Activated naive CD8-positive, alpha-beta T cell (primary cell): Measurements from ENCODE around the gene BCL2.

ENCODE experiments used
- H3K27ac Mint-ChIP-seq: one replicate; pipeline ENCODE4 v1.8.0; 2021; ENCODE audit warnings: mixed read lengths
- H3K27me3 Mint-ChIP-seq: one replicate; pipeline ENCODE4 v1.8.0; 2021; ENCODE audit warnings: mixed read lengths
- H3K36me3 Mint-ChIP-seq: one replicate; pipeline ENCODE4 v1.8.0; 2021; ENCODE audit warnings: mixed read lengths
- H3K4me1 Mint-ChIP-seq: one replicate; pipeline ENCODE4 v1.8.0; 2021; ENCODE audit warnings: low read depth, mixed read lengths
- H3K4me3 Mint-ChIP-seq: one replicate; pipeline ENCODE4 v1.8.0; 2021; ENCODE audit warnings: mild to moderate bottlenecking, mixed read lengths
- H3K9me3 Mint-ChIP-seq: one replicate; pipeline ENCODE4 v1.8.0; 2021; ENCODE audit warnings: low read depth, mixed read lengths

Gene BCL2

GRCh38 chr18:63290166-63290820 is 29.3 kb downstream of the BCL2 start:
- Mint-ChIP-seq H3K4me1 (peaks cover 4% of the 10 kb centered on the region), H3K36me3 (peaks cover 18% of the 10 kb centered on the region), H3K9me3 (no peaks in the 10 kb centered on the region), H3K4me3 (peak overlapping the region; percentile 78), H3K27me3 (no peaks in the 10 kb centered on the region), H3K27ac (no peak overlapping the region)

GRCh38 chr18:63288311-63288710 is 31.3 kb downstream of the BCL2 start:
- H3K9me3 Mint-ChIP-seq, result no peaks in the 10 kb centered on the region
- no peak overlapping the region for H3K27ac Mint-ChIP-seq
- peaks cover 14% of the 10 kb centered on the region for H3K4me1 Mint-ChIP-seq
- no peak overlapping the region for H3K4me3 Mint-ChIP-seq
- H3K27me3 Mint-ChIP-seq, result no peaks in the 10 kb centered on the region
- peaks cover 19% of the 10 kb centered on the region for H3K36me3 Mint-ChIP-seq

- H3K4me1 Mint-ChIP-seq, result peaks cover 17% of the 10 kb centered on the region
These were observed 31.8 kb downstream of the BCL2 start for GRCh38 chr18:63287691-63288220.

DNA sequence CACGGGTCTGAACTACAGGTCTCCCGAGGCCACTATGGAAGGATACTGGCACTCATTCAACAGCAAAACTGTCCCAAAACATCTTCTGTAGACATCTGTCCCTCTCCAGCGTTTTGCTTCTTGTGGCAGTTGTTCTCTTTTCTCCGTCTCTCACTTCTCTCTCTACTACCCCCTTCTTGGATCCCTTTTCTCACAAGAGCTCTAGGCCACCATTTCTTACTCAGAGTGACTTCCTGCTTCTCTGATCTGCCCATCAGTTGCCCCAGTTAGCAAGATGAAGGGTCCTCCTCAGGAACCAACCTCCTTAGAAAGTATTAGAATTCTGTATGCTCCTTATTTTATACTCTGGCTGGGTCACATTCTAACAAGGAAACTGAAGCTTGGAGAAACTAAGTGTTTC is 32.6 kb downstream of the BCL2 start:
- no peaks in the 10 kb centered on the region for H3K9me3 Mint-ChIP-seq

More at GRCh38 chr18:63287691-63288220, 31.8 kb downstream of the BCL2 start:
- no peak overlapping the region for H3K27ac Mint-ChIP-seq
- peaks cover 15% of the 10 kb centered on the region for H3K36me3 Mint-ChIP-seq
- no peak overlapping the region for H3K4me3 Mint-ChIP-seq
- no peaks in the 10 kb centered on the region for H3K27me3 Mint-ChIP-seq
- no peaks in the 10 kb centered on the region for H3K9me3 Mint-ChIP-seq

GRCh38 chr18:63284827-63285733 is 34.5 kb downstream of the BCL2 start:
- Mint-ChIP-seq H3K9me3 (no peaks in the 10 kb centered on the region), H3K4me1 (peaks cover 38% of the 10 kb centered on the region), H3K4me3 (no peak overlapping the region), H3K27me3 (no peaks in the 10 kb centered on the region), H3K36me3 (peaks cover 16% of the 10 kb centered on the region), H3K27ac (peak overlapping the region; percentile 72)

More for the DNA sequence above, 32.6 kb downstream of the BCL2 start:
- H3K27ac Mint-ChIP-seq, result no peak overlapping the region
- no peak overlapping the region for H3K4me3 Mint-ChIP-seq
- H3K36me3 Mint-ChIP-seq, result peaks cover 10% of the 10 kb centered on the region
- H3K27me3 Mint-ChIP-seq, result no peaks in the 10 kb centered on the region
- peaks cover 23% of the 10 kb centered on the region for H3K4me1 Mint-ChIP-seq

- Mint-ChIP-seq H3K27me3 (no peaks in the 10 kb centered on the region), H3K36me3 (peaks cover 16% of the 10 kb centered on the region), H3K4me1 (peaks cover 43% of the 10 kb centered on the region), H3K9me3 (no peaks in the 10 kb centered on the region), H3K4me3 (no peak overlapping the region), H3K27ac (peak overlapping the region; percentile 34)
These were observed 35.3 kb downstream of the BCL2 start for GRCh38 chr18:63284173-63284799.

DNA sequence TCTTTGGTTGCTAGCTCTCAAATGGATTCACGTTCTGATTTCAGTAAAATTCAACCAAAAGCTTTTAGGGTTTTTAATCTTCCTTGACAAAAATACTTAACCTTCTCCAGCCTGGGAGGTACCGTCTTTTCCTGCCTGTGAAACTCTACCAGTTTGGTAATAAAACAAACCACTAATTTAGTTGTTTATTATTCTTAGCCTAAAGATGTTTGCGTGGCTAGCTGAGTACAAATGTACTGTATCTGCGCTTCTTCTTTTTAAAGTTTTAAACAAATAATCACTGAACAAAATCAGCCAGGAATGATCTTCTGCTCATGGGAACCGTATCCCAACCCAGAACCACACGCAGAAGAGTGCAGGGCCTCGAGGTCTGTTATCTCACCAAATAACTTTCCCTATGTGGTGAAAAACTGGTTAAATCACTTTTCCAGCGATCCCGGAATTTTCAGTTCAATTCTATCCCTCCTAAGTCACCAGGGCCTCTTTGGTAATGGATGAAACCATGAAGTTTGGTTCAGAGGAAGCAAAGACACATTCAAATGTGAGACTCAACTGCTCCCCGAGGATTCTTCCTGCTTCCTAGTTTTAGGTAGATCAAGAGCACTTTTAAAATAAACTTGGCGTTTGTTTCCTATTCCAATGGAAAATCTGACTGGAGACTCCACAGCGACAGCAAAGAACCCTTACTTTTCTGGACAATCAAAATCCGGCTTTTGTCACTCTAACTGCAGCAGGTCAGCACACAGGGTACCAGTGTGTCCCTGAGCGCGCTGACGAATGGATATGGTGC is 36.1 kb downstream of the BCL2 start:
- peaks cover 20% of the 10 kb centered on the region for H3K36me3 Mint-ChIP-seq
- no peak overlapping the region for H3K4me3 Mint-ChIP-seq
- peaks cover 51% of the 10 kb centered on the region for H3K4me1 Mint-ChIP-seq
- H3K27ac Mint-ChIP-seq, result peak overlapping the region; percentile 23
- no peaks in the 10 kb centered on the region for H3K9me3 Mint-ChIP-seq
- H3K27me3 Mint-ChIP-seq, result no peaks in the 10 kb centered on the region

DNA sequence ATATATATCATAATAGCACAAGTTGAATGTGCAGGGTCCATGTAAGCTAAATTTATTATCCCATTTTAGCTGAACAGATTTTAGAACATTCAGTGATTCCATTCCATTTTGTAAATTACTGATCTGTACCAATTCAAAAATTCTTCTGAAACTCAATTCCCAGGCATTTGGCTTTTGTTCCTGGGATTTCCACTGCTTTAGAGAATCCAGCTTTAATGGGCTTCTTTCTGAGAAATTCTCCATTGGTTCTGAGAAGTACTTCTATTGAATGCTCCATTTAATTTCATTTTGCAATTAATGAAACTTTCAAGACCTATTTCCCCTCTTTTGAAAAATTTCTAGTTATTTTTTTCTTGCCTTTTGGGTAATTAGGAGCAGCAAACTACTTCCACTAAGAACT is 36.8 kb downstream of the BCL2 start:
- H3K27me3 Mint-ChIP-seq, result no peaks in the 10 kb centered on the region
- no peaks in the 10 kb centered on the region for H3K9me3 Mint-ChIP-seq
- no peak overlapping the region for H3K4me3 Mint-ChIP-seq
- no peak overlapping the region for H3K27ac Mint-ChIP-seq
- H3K4me1 Mint-ChIP-seq, result peaks cover 58% of the 10 kb centered on the region
- peaks cover 27% of the 10 kb centered on the region for H3K36me3 Mint-ChIP-seq

GRCh38 chr18:63273222-63273927 is 46.2 kb downstream of the BCL2 start:
- H3K9me3 Mint-ChIP-seq, result no peaks in the 10 kb centered on the region
- H3K4me3 Mint-ChIP-seq, result no peak overlapping the region
- peaks cover 21% of the 10 kb centered on the region for H3K36me3 Mint-ChIP-seq
- peak overlapping the region; percentile 72 for H3K27ac Mint-ChIP-seq
- no peaks in the 10 kb centered on the region for H3K27me3 Mint-ChIP-seq
- H3K4me1 Mint-ChIP-seq, result peaks cover 92% of the 10 kb centered on the region

GRCh38 chr18:63272638-63273037 is 46.9 kb downstream of the BCL2 start:
- peaks cover 16% of the 10 kb centered on the region for H3K36me3 Mint-ChIP-seq
- peak overlapping the region; percentile 69 for H3K27ac Mint-ChIP-seq
- H3K4me3 Mint-ChIP-seq, result no peak overlapping the region

DNA sequence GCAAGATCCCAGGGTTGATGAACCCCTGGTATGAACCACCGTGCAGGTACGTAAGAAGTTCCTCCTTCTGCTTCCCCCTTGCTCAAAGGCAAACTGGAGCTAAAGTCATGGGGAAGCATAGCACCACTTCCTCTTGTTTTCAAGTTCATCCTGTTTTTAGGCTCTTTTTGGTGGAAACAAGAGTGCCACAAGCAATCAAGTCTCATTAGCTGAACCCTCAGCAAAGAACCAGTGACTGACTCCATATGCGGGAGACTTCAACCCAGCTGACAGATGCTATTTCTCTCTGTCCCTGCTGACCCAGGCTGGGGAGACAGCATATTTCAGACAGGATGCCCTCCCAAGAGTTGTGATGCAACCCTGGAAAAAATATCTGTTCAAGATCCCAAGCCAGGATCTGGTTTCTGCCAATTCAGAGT is 47.7 kb downstream of the BCL2 start:
- peak overlapping the region; percentile 20 for H3K4me3 Mint-ChIP-seq
- peaks cover 13% of the 10 kb centered on the region for H3K36me3 Mint-ChIP-seq
- no peaks in the 10 kb centered on the region for H3K9me3 Mint-ChIP-seq
- H3K27ac Mint-ChIP-seq, result peak overlapping the region; percentile 69
- no peaks in the 10 kb centered on the region for H3K27me3 Mint-ChIP-seq
- H3K4me1 Mint-ChIP-seq, result peaks cover 93% of the 10 kb centered on the region

More at GRCh38 chr18:63272638-63273037, 46.9 kb downstream of the BCL2 start:
- peaks cover 92% of the 10 kb centered on the region for H3K4me1 Mint-ChIP-seq
- H3K27me3 Mint-ChIP-seq, result no peaks in the 10 kb centered on the region
- H3K9me3 Mint-ChIP-seq, result no peaks in the 10 kb centered on the region

DNA sequence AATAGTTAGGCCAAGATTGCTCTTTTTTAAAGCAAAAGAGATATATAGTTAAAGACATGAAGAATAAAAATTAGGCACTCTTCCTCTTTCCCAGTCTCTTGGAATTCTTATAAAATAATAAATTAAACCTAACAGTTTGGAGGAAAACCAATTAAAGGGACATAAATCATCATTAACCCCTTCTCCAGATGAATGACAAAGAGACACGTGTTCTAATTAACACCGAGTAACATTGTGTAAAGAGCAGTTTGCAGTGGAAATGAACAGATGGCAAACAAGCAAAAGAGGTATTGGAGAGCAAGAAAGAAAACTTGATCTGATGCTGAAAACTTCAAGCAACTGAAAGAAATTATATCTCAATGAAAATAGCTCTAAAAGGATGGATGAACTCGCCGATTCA is 48.4 kb downstream of the BCL2 start:
- Mint-ChIP-seq H3K4me1 (peaks cover 91% of the 10 kb centered on the region), H3K36me3 (peaks cover 8% of the 10 kb centered on the region), H3K4me3 (peak overlapping the region; percentile 20), H3K9me3 (no peaks in the 10 kb centered on the region), H3K27me3 (no peaks in the 10 kb centered on the region), H3K27ac (peak overlapping the region; percentile 69)

GRCh38 chr18:63267975-63268721 is 51.4 kb downstream of the BCL2 start:
- Mint-ChIP-seq H3K36me3 (peaks cover 3% of the 10 kb centered on the region), H3K9me3 (no peaks in the 10 kb centered on the region), H3K27me3 (no peaks in the 10 kb centered on the region), H3K4me1 (peaks cover 85% of the 10 kb centered on the region), H3K27ac (peak overlapping the region; percentile 90), H3K4me3 (peak overlapping the region; percentile 73)
